ENCODE results near the gene SNED1.

Gene SNED1

GRCh38 chr2:240992572-240993291 is 5.7 kb upstream of the SNED1 start:
- DNase-seq = peak; percentile 18

DNA sequence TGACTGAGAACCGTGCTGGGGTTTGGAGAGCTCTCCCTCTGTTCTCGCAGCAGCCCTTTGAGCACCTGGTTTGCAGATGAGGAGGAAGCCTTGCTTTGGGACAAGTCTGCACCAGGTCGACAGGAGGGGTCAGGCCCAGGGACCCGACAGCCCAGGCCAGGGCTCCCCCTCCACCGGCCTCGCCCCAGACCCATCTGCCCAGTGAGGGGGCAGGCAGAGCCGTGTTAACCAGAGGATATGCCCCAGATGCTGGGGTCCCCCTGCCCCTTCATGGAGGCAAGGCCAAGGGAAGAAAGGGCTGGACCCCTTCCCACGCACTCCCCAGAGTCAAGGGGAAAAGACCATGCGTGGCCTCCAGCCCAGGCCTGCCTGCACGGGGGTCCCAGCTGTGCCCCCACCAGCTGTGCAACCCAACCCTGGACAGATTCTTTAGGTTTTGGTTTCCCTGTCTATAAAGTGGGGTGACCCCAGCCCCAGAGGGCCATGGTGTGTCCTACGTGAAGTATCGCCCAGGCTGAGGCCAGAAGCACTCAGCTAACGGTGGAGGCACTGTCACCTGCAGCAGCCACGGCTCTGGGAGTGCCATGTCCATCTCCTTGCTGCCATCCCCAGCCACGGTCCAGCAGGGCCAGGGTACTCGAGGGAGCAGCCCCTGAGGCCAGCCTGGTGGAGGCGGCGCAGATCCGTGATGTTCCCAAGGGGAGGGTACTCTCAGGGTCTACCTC is 4.8 kb upstream of the SNED1 start:
- no peak for DNase-seq

DNA sequence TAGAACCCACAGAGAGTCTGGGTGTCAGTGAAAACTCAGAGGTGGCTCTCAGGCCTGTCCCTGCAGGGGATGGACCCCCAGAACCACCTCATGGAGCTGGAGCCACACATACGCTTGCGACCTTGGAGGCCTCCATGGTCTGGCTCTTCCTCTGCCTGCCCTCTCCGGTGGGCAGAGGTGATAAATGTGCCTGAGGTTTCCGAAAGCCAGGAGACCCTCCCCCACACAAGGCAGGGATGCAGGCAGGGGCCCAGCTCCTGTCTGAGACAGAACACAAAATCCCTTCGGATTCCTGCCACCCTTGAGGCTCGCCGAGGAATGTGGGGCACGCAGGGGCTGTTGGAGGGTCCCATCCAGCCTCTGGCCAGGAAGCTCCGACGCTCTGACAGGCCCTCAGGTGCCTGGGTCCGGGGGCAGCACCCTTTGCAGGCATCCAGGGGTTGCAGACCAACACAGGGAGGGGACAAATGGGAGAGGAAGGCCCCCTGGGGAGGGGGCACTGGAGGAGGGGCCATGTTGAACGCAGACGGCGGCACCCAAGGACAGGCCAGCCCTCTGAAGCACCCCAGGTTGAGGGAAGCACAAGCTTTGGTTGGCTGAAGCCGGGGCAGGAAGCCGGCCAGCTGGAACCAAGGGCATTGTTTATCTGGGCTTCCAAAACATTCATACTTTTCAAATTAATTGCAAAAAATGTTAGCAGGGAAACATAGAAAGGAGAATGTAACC is 4.1 kb upstream of the SNED1 start:
- DNase-seq = no peak

- DNase-seq = no peak
Measured at GRCh38 chr2:240995041-240996021, 3.1 kb upstream of the SNED1 start.

DNA sequence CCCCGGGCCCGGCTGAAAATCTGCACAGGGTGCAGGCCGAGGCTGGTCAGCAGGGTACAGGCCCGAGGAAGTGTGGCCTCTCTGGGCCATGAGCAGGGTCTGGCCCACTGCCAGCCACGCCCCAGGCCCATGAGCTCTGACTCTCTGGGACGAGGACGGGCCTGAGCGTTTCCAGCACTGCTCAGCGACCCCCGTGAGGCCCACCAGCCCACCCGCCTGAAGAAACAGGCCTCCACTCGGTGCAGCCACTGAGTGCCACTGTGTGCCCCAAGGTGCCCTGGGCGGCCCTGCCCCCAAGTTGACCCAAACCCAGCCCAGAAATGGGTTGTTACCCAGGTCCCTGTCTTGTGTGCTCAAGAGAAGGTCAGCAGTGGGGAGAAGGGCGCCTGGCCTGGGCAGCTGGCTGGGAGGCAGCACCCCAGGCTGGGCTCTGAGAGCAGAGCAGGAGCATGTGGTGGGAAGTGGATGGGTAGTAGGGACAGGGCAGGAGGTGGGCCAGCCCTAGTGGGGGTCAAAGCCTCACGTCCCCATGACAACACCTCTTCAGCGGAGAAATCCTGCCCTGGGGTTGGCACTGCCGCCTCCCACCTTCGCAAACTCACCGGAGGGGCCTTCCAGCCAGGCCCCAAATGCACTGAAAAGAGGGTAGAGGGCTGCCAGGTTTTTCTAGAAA is 2.1 kb upstream of the SNED1 start:
- DNase-seq = no peak

DNA sequence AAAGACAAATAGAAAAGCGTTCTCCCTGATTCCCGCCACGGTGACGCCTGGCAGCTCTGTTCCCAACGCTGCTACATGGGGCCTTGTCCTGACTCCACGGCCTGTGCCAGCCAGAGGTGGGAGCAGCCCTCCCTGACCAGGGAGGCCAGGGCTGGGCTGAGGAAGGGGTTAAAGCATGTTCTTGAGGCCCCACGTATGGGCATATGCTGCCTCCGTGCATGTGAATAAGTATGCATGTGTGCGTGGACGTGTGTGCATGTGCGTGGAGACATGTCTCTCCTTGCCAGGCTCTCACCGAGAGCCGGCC is 1.6 kb upstream of the SNED1 start:
- no peak for DNase-seq

DNA sequence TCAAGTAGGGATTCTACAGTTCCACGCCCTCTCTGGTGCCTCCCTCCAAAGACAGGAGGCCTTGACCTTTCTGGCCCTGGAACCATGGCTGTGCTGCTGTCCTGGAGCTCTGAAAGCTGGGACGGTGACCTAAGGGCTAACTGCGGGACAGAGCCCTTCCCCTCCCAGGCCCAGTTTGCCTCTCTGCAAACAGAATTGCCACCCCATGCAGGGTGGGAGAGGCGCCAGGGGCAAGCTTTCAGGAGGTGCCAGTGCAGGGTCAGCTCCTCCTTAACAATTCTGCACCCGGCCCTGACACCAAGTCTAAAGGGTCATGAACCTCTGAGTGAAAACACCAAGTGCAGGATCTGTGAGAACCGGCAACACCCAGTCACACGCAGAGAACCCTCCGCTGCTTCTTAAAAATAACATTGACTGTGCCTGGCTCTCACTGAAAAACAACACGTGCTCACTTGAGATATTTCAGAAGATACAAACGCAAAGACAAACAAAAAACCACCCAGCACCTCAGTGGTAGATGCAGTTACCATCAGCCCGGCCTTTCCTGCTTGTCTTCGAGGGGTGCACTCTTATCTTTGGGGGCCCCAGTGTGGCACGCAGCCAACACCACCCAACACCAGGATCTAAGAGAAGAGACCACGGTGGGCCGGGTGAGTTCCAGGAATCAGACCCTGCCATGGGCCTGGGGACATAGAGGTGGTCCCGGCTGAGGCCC is 1.1 kb upstream of the SNED1 start:
- peak; percentile 8 for DNase-seq

- no peak for DNase-seq
Measured at GRCh38 chr2:240998706-240998994, 232 bp downstream of the SNED1 start.

DNA sequence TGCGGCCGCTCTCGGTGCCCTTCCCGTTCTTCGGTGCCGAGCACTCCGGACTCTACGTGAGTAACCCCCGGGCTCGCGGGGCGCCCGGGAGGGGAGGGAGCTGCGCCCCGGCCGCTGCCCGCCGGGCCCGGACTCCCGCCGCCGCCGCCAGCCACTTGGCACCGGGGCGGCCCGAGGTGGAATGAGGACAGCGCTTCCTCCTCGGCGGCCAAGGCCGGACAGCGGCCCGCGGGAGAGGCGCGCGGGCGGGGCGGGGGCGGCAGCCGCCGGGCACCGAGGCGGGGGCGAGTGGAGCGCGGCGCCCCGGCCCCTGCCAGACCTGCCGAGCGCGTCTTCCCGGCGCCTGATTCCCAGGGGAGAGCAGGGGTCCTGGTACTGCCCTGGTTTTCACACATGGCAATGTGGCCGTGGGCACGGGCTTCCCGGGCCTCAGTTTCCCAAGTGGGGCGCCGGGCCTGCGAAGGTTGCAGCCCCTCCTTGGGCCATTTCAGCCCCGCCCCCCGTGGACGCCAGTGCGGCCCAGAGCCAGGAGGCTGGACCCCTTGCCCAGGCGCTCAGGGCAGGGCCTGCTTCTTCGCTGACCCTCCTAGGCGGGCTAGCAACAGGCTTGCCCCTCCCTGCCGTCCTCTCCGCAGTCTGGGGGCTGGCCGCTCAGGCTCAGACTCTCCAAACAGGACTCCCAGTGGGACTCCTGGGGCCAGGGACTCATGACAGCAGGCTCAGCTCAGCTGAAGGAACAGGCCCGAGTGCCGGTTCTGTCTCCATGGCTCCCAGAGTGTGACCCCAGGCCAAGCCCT is 775 bp downstream of the SNED1 start:
- DNase-seq = no peak

- no peak for DNase-seq
Measured at GRCh38 chr2:240999873-241000541, 1.6 kb downstream of the SNED1 start.

DNA sequence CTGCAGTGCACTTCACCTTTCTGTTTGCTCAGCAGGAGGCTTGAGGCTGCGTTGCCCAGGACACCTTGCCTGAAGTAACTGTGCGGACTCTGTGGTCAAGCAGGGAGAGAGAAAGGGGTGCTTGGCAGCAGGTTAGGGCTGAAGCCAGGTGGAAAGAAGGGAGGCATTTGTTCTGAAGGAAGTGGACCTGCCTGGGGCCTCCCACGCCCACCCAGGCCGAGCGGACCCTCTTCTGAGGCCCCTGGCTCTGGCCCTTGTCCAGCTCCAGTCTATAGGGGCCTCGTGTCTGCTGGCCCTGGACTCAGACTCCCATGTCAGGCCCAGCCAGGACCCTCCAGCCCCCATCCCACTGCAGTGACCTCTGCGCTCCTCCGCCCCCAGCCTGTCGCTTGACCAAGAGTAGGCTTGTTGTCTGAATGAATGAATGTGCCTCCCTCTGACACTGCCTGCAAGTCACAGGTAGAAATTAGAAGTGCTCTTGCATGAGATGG is 2.5 kb downstream of the SNED1 start:
- DNase-seq = no peak

- DNase-seq = no peak
Measured at GRCh38 chr2:241001413-241002274, 3.2 kb downstream of the SNED1 start.

- DNase-seq = no peak
Measured at GRCh38 chr2:241002275-241003046, 4.0 kb downstream of the SNED1 start.

DNA sequence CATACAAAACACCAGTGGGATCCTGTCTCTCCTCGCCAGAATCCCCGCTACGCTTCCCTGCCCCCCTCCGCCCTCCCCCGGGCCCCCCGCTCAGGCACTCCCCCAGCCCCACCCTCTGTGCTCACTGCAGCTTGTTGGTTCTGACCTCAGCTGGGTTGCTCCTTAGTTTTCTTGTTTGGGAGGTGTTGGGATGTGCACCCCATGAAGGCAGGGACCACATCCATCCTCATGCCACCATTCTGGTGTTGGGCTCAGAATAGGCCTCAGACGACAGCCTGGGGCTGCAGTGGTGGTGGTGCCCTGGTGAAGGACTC is 4.6 kb downstream of the SNED1 start:
- no peak for DNase-seq

DNA sequence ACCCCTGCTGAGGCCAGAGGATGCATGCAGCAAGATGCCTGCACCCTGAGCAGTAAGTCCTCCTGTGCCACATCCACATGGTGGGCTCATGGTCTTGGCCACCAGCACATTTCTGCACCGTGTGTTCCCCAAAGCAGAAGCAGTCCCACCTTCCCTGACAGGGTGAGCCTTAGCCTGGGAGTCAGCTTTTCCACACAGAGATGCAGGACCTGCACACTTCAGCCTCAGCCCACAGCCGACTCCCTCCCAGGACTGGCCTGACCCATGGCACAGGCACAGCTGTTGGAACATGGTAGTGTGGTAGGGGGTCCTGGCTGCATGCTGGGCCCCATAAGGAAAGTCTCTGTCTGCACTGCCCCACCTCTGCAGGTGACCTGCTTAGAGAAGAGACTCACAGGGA is 5.0 kb downstream of the SNED1 start:
- no peak for DNase-seq

GRCh38 chr2:241003830-241004564 is 5.6 kb downstream of the SNED1 start:
- DNase-seq = no peak

- DNase-seq = no peak
Measured at GRCh38 chr2:241005569-241005968, 7.2 kb downstream of the SNED1 start.

GRCh38 chr2:241006412-241006811 is 8.0 kb downstream of the SNED1 start:
- no peak for DNase-seq

All from CD4-positive, alpha-beta T cell treated with Interleukin-6 for 4 hours (primary cell).